ENCODE data around the gene RPS29. TPM values are rescaled to one million over a fixed set of nuclear protein-coding genes. Genes with fewer than 3 reads are reported as not detected.
A peak's percentile ranks its signal among the peaks of the same experiment; 100 is the strongest.

RPS29 gene
- total and polyA plus RNA-seq, 10 of the 15 experiments (the other 5 are each of a cell fraction or from before 2014, with no cell fraction given), result 2,685 to 10,815 (median 4,359) TPM

- TF ChIP-seq CEBPZ (IDR thresholded peaks at IDR 0.05; ENCODE audit: low read depth, low read length) (no peak), GABPA (IDR thresholded peaks at IDR 0.05; ENCODE audit: low read depth) (no peak), PBX3 (IDR thresholded peaks at IDR 0.05; ENCODE audit: insufficient replicate concordance, low read depth, low read length) (peak; percentile 50), MAX (IDR thresholded peaks at IDR 0.05; ENCODE audit: low read depth, low read length) (peak; percentile 88), TCF12 (IDR thresholded peaks at IDR 0.05; ENCODE audit: low read depth, low read length) (peak; percentile 65; the same call in 1 of the 2 replicates), ZSCAN29 (IDR thresholded peaks at IDR 0.05) (no peak), ZBTB40 (IDR thresholded peaks at IDR 0.05; ENCODE audit: borderline replicate concordance) (no peak), ZZZ3 (IDR thresholded peaks at IDR 0.05; ENCODE audit: control insufficient read depth, insufficient read length, low read depth) (no peak), STAT3 (IDR thresholded peaks at IDR 0.05; ENCODE audit: low read depth, low read length) (no peak), BCLAF1 (IDR thresholded peaks at IDR 0.05) (no peak), ASH2L (IDR thresholded peaks at IDR 0.05; ENCODE audit: borderline replicate concordance, low read depth) (no peak), MXI1 (IDR thresholded peaks at IDR 0.05; ENCODE audit: low read depth, low read length) (peak; percentile 94), BCL11A (IDR thresholded peaks at IDR 0.05; ENCODE audit: low read depth, low read length) (no peak; the same call in 1 of the 2 replicates), BRCA1 (IDR thresholded peaks at IDR 0.05; ENCODE audit: low read depth, low read length) (peak; percentile 53; the same call in 1 of the 2 replicates), TAF1 (IDR thresholded peaks at IDR 0.05; ENCODE audit: borderline replicate concordance, low read depth, low read length) (peak; percentile 95), SUZ12 (IDR thresholded peaks at IDR 0.05; ENCODE audit: unreplicated experiment) (no peak), MTA3 (IDR thresholded peaks at IDR 0.05; ENCODE audit: borderline replicate concordance, low read length) (no peak)
Measured at GRCh38 chr14:49598485-49599300, 12.5 kb upstream of the RPS29 start, which contains the start of gene LRR1 (continued).

All from GM12878 (cell line).